ENCODE results near the gene VPS8. TPM values are rescaled to one million over a fixed set of nuclear protein-coding genes. Genes with fewer than 3 reads are reported as not detected.

The VPS8 gene
- total RNA-seq, 2 donors from 2014 or later = 39.2 to 52.7 TPM

DNA sequence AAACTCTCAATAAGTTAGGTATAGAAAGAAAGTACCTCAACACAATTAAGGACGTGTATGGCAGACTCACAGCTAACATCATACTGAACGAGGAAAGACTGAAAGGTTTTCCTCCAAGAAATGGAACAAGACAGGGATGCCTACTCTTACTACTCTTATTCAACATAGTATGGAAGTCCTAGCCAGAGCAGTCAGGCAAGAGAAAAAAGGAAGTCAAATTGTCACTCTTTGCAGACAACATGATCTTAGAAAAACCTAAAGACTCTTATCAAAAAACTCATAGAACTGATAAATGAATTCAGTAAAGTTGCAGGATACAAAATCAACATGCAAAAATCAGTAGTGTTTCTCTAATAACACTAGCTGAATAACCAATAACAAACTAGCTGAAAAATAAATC lies 244.9 kb downstream of the VPS8 start:
- H3K4me3 ChIP-seq = no peak overlapping the region
- H3K4me1 ChIP-seq = no peaks in the 10 kb centered on the region
- H3K27ac ChIP-seq = no peak overlapping the region
- WGBS, 2 donors = 84 to 89% methylated on average over 2 of the region's 2 CpGs
- intact Hi-C loops (cut with DNase I) = no loop called here
- ATAC-seq (no peak), DNase-seq (no peak)
- H3K36me3 ChIP-seq (replicated peaks in 1 of 2; ENCODE audit: insufficient read depth in 1 of 2, low read depth in 2 of 2) = no peaks in the 10 kb centered on the region
- H3K27me3 ChIP-seq = no peaks in the 10 kb centered on the region
- no peaks in the 10 kb centered on the region for H3K9me3 ChIP-seq
- TF ChIP-seq CTCF (IDR thresholded peaks at IDR 0.05) (no peak), POLR2A (IDR thresholded peaks at IDR 0.05) (no peak)

DNA sequence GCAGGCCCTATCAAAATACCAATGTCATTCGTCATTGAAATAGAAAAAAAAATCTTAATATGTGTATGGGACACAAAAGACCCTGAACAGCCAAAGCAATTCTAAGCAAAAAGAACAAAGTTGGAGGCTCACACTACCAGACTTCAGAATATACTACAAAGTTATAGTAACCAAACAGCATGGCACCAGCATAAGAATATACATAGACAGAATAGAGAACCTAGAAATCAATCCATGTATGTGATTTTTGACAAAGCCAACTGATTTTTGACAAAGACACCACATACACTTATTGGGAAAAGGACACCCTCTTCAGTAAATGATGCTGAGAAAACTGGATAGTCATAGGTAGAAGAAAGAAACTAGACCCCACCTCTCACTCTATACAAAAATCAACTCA lies 245.9 kb downstream of the VPS8 start:
- intact Hi-C loops (cut with DNase I) = no loop called here
- no peak for TF ChIP-seq CTCF (IDR thresholded peaks at IDR 0.05)
- no peak for TF ChIP-seq POLR2A (IDR thresholded peaks at IDR 0.05)
- no peaks in the 10 kb centered on the region for H3K36me3 ChIP-seq (replicated peaks in 1 of 2; ENCODE audit: insufficient read depth in 1 of 2, low read depth in 2 of 2)
- 77 to 97% methylated on average over 1 of the region's 1 CpG for whole genome bisulfite sequencing, 2 donors
- no peaks in the 10 kb centered on the region for H3K27me3 ChIP-seq
- no peaks in the 10 kb centered on the region for H3K9me3 ChIP-seq
- no peak overlapping the region for H3K27ac ChIP-seq
- ATAC-seq = no peak
- no peak for DNase-seq
- no peaks in the 10 kb centered on the region for H3K4me1 ChIP-seq
- H3K4me3 ChIP-seq = no peak overlapping the region

DNA sequence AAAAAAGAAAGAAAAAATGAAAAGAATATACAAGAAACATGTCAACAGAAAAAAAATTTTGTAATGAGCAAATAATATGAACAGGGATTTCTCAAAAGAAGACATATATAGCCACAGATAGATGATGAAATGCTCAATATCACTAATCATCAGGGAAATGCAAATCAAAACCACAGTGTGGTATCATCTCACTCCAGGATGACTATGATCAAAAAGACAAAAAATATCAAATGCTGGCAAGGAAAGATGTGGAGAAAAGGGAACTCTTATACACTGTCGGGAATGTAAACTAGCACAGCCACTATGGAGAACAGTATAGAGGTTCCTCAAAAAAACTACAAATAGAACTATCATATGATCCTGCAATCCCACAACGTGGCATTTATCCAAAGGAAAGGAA lies 246.8 kb downstream of the VPS8 start:
- no peaks in the 10 kb centered on the region for H3K36me3 ChIP-seq (replicated peaks in 1 of 2; ENCODE audit: insufficient read depth in 1 of 2, low read depth in 2 of 2)
- no peaks in the 10 kb centered on the region for H3K4me1 ChIP-seq
- no peaks in the 10 kb centered on the region for H3K27me3 ChIP-seq
- H3K27ac ChIP-seq = no peak overlapping the region
- H3K9me3 ChIP-seq = no peaks in the 10 kb centered on the region
- intact Hi-C loops (cut with DNase I) = no loop called here
- no peak for TF ChIP-seq CTCF (IDR thresholded peaks at IDR 0.05)
- TF ChIP-seq POLR2A (IDR thresholded peaks at IDR 0.05) = no peak
- no peak overlapping the region for H3K4me3 ChIP-seq
- 52 to 70% methylated on average over 2 of the region's 2 CpGs for WGBS, 2 donors
- DNase-seq (no peak), ATAC-seq (no peak)

- Histone ChIP-seq H3K9me3 (no peaks in the 10 kb centered on the region), H3K27me3 (no peaks in the 10 kb centered on the region), H3K4me3 (no peak overlapping the region), H3K27ac (no peak overlapping the region), H3K36me3 (replicated peaks in 1 of 2; ENCODE audit: insufficient read depth in 1 of 2, low read depth in 2 of 2) (no peaks in the 10 kb centered on the region), H3K4me1 (no peaks in the 10 kb centered on the region)
- ATAC-seq (no peak), DNase-seq (peak in 1 of 4 donors; percentile 6)
- TF ChIP-seq CTCF (IDR thresholded peaks at IDR 0.05) = no peak
- no peak for TF ChIP-seq POLR2A (IDR thresholded peaks at IDR 0.05)
- 68% methylated on average over 2 of the region's 2 CpGs for WGBS, 2 donors
- intact Hi-C loops (cut with DNase I) = no loop called here
Measured at GRCh38 chr3:185059766-185060165, 247.8 kb downstream of the VPS8 start.

GRCh38 chr3:185060655-185061054 lies 248.7 kb downstream of the VPS8 start:
- intact Hi-C loops (cut with DNase I) = no loop called here
- H3K4me3 ChIP-seq = no peak overlapping the region
- ATAC-seq = no peak
- DNase-seq = no peak
- H3K27ac ChIP-seq = no peak overlapping the region
- H3K4me1 ChIP-seq = no peaks in the 10 kb centered on the region
- no peak for TF ChIP-seq POLR2A (IDR thresholded peaks at IDR 0.05)
- no peak for TF ChIP-seq CTCF (IDR thresholded peaks at IDR 0.05)
- 91 to 96% methylated on average over 2 of the region's 2 CpGs for WGBS, 2 donors
- H3K9me3 ChIP-seq = no peaks in the 10 kb centered on the region
- H3K36me3 ChIP-seq (replicated peaks in 1 of 2; ENCODE audit: insufficient read depth in 1 of 2, low read depth in 2 of 2) = no peaks in the 10 kb centered on the region
- no peaks in the 10 kb centered on the region for H3K27me3 ChIP-seq

Data from body of pancreas (tissue), 4 donors.